Ovary (tissue), 9 donors: ENCODE results near the gene KCNJ6. TPM values are rescaled to one million over a fixed set of nuclear protein-coding genes. Genes with fewer than 3 reads are reported as not detected.
"Not testable (repeated sequence)": the region's sequence is repeated elsewhere in the genome, so short reads cannot be mapped to it uniquely, and the experiment has no call there.

Experiments used
- DNase-seq, 5 donors: peaks; one replicate each; pipeline ENCODE4 v3.0.0-alpha.2; 2019 to 2020
- H3K27ac ChIP-seq, 2 donors: fragments of 200-600 bp; one replicate each; pipeline versions ENCODE4 v1.5.1 to v1.8.0; 2019 to 2022
- H3K27me3 ChIP-seq: fragments of 200-600 bp; one replicate; pipeline ENCODE4 v1.8.0; 2022
- H3K36me3 ChIP-seq: fragments of 200-600 bp; sonication (generic); one replicate; pipeline ENCODE4 v1.5.1; 2019
- H3K4me1 ChIP-seq: one replicate; pipeline ENCODE4 v1.8.1; 2013; ENCODE audit warnings: mild to moderate bottlenecking, moderate library complexity; ENCODE audit not compliant: insufficient read depth
- H3K4me3 ChIP-seq: fragments of 200-600 bp; sonication (generic); one replicate; pipeline ENCODE4 v1.5.1; 2017
- H3K9me3 ChIP-seq, 2 donors: fragments of 200-600 bp in 1 of 2; sonication (generic) in 1 of 2; one replicate each; pipeline versions ENCODE4 v1.5.1 to v1.8.1; 2013 to 2019; ENCODE audit warnings: mild to moderate bottlenecking in 1 of 2, moderate library complexity in 1 of 2
- CTCF ChIP-seq, 3 donors: fragments of 450-650 bp in 2 of 3; fragments of 200-600 bp in 1 of 3; IDR thresholded peaks; one replicate each; pipeline versions ENCODE4 v1.5.1 to v1.8.0; 2016 to 2022; ENCODE audit warnings: antibody characterized with exemption in 3 of 3, mild to moderate bottlenecking in 1 of 3
- EP300 ChIP-seq: sonication (generic); formaldehyde crosslinking; IDR thresholded peaks from one replicate; pipeline ENCODE4 v1.6.1; 2017; ENCODE audit warnings: antibody characterized with exemption
- POLR2A ChIP-seq: fragments of 450-650 bp; IDR thresholded peaks from one replicate; pipeline ENCODE4 v1.6.1; 2017; ENCODE audit warnings: antibody characterized with exemption, mild to moderate bottlenecking, moderate library complexity
- WGBS, 3 donors: extraction: QIAGEN DNeasy Blood & Tissue Kit in 1 of 3; methylation state at CpG; one replicate each; pipeline versions ENCODE4 v1.1.5 to v1.1.7; 2013 to 2017; 5-methylcytosine and 5-hydroxymethylcytosine counted together
- intact Hi-C, 4 donors: fragments of 100-400 bp; cut with DNase I; formaldehyde crosslinking; loops; one replicate each; pipeline versions ENCODE4 v1.11.0 to v1.15.1; 2022 to 2023
- polyA plus RNA-seq, 2 donors: library from polyadenylated mRNA; stranded (reverse); fragments of 200-250 nt in 1 of 2; fragments of 350-450 nt in 1 of 2; fragmentation: Illumina TruSeq in 1 of 2; extraction: RNeasy Lipid Tissue Mini Kit (QIAGEN cat#74804) in 1 of 2; gene quantifications; one replicate each; pipeline ENCODE4 v1.2.3, GENCODE V29; 2013 to 2014
- total RNA-seq, 7 donors: library from RNA; depleted of rRNA in 2 of 7; stranded (reverse); fragments of >200 nt in 2 of 7; fragmentation: NEBNext Ultra II Directional in 3 of 7; extraction: Animal tissue kit (Norgen Biotek cat#: 25700) in 3 of 7; gene quantifications; one replicate each; pipeline versions ENCODE4 v1.1.0 to v1.2.4, GENCODE V29; 2016 to 2023
- donor health status: DM: no; HTN: no; CAD: no; lungs with moderate emphysema.
- donor health status: DM: no; HTN: no; CAD: no.
- donor health status: Bipolar disorder and iron deficiency.
- donor health status: DM: yes; HTN: yes; CAD: no.
- donor health status: DM: no; HTN: no; CAD: no.
- donor health status: DM: yes; HTN: yes; CAD: no.

Gene KCNJ6
- total and polyA plus RNA-seq, 9 donors: 0.01 TPM; not detected in 8

GRCh38 chr21:37665230-37666024 is 250.8 kb downstream of the KCNJ6 start:
- WGBS, 3 donors: 10 to 16% (median 11%) methylated on average over 10 of the region's 10 CpGs
- no peak overlapping the region for H3K27ac ChIP-seq
- H3K4me3 ChIP-seq: no peak overlapping the region

GRCh38 chr21:37662227-37662626 is 254.0 kb downstream of the KCNJ6 start:
- whole genome bisulfite sequencing, 3 donors: 96 to 100% (median 98%) methylated on average over 1 of the region's 1 CpG
- intact Hi-C loops: not testable (repeated sequence)

More at GRCh38 chr21:37665230-37666024, 250.8 kb downstream of the KCNJ6 start:
- TF ChIP-seq CTCF (IDR thresholded peaks at IDR 0.05): no peak
- no peak for TF ChIP-seq POLR2A
- no peak for TF ChIP-seq EP300
- no peaks in the 10 kb centered on the region for H3K9me3 ChIP-seq
- no peaks in the 10 kb centered on the region for H3K36me3 ChIP-seq
- H3K4me1 ChIP-seq: no peaks in the 10 kb centered on the region
- H3K27me3 ChIP-seq: no peaks in the 10 kb centered on the region
- intact Hi-C loops: no loop called here
- DNase-seq: no peak

GRCh38 chr21:37660709-37661108 is 255.5 kb downstream of the KCNJ6 start:
- WGBS, 3 donors: 95 to 97% (median 96%) methylated on average over 6 of the region's 6 CpGs
- Histone ChIP-seq H3K27ac (no peak overlapping the region), H3K9me3 (no peaks in the 10 kb centered on the region), H3K4me3 (no peak overlapping the region), H3K4me1 (peaks cover 7% of the 10 kb centered on the region), H3K36me3 (no peaks in the 10 kb centered on the region), H3K27me3 (no peaks in the 10 kb centered on the region)
- intact Hi-C loops: no loop called here
- no peak for DNase-seq
- TF ChIP-seq EP300 (no peak), CTCF (IDR thresholded peaks at IDR 0.05) (no peak), POLR2A (no peak)

More at GRCh38 chr21:37662227-37662626, 254.0 kb downstream of the KCNJ6 start:
- H3K9me3 ChIP-seq, H3K4me3 ChIP-seq, H3K27me3 ChIP-seq, H3K27ac ChIP-seq, DNase-seq, H3K4me1 ChIP-seq, H3K36me3 ChIP-seq: not testable (repeated sequence)

- WGBS, 3 donors: 73 to 100% (median 80%) methylated on average over 1 of the region's 1 CpG
- Histone ChIP-seq H3K36me3 (no peaks in the 10 kb centered on the region), H3K27me3 (no peaks in the 10 kb centered on the region), H3K4me1 (peaks cover 7% of the 10 kb centered on the region), H3K4me3 (no peak overlapping the region), H3K9me3 (no peaks in the 10 kb centered on the region), H3K27ac (no peak overlapping the region)
- TF ChIP-seq EP300 (no peak), POLR2A (no peak), CTCF (IDR thresholded peaks at IDR 0.05) (no peak)
- intact Hi-C loops: no loop called here
- no peak for DNase-seq
Measured at GRCh38 chr21:37659874-37660273, 256.4 kb downstream of the KCNJ6 start.

GRCh38 chr21:37658817-37659458 is 257.3 kb downstream of the KCNJ6 start:
- DNase-seq: peak in 3 of 5 donors; percentile 12 to 42 (median 35)
- H3K27ac ChIP-seq: no peak overlapping the region
- TF ChIP-seq EP300 (peak; percentile 57), POLR2A (no peak), CTCF (IDR thresholded peaks at IDR 0.05) (peak in 1 of 3 donors; percentile 21)
- no peaks in the 10 kb centered on the region for H3K27me3 ChIP-seq
- 8 to 10% (median 8%) methylated on average over 7 of the region's 7 CpGs for WGBS, 3 donors
- H3K4me3 ChIP-seq: no peak overlapping the region
- H3K36me3 ChIP-seq: no peaks in the 10 kb centered on the region
- H3K9me3 ChIP-seq: no peaks in the 10 kb centered on the region
- intact Hi-C loops: no loop called here
- peaks cover 7% of the 10 kb centered on the region for H3K4me1 ChIP-seq
